Glomerular visceral epithelial cell (primary cell): ENCODE results near the gene EIF4G3.
"Not testable (repeated sequence)": the region's sequence is repeated elsewhere in the genome, so short reads cannot be mapped to it uniquely, and the experiment has no call there.

Experiments used
- DNase-seq: peaks from one replicate; pipeline ENCODE4 v3.0.0-alpha.2; 2016; ENCODE audit errors: extremely low spot score

Gene EIF4G3

DNA sequence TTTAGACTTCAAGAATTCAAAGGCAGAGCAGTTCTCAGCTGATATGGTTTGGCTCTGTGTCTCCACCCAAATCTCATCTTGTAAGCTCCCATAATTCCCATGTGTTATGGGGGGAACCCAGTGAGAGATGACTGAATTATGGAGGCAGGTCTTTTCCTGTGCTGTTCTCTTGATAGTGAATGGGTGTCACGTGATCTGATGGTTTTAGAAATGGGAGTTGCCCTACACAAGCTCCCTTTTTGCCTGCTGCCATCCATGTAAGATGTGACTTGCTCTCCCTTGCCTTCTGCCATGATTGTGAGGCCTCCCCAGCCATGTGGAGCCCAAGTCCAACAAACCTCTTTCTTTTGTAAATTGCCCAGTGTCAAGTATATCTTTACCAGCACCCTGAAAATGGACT, 146.5 kb downstream of the EIF4G3 start:
- no peak for DNase-seq

DNA sequence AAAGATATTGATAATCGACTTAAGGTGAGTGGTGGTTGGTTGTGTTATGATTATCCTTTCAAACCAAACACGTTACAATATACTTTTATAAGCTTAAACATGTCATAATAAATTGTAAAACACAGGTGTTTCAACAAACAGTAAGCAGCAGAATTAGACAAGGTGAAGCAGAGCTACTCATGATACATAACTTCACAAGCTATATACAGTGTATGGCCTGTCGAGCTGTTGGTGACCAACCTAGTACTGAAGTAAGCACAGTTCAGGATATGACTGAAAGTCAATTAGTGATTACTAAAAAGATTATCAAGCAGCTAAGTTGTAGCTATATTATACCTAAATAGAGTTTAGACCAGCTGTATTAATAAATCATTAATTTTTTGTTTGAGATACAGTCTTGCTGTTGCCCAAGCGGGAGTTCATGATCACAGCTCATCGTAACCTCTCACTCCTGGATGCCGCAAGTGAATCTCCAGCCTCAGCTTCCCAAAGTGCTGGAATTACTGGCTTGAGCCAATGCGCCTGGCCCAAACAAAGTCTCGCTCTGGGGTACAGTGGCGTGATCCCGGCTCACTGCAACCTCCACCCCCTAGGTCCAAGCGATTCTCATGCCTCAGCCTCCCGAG, 148.1 kb downstream of the EIF4G3 start:
- no peak for DNase-seq

DNA sequence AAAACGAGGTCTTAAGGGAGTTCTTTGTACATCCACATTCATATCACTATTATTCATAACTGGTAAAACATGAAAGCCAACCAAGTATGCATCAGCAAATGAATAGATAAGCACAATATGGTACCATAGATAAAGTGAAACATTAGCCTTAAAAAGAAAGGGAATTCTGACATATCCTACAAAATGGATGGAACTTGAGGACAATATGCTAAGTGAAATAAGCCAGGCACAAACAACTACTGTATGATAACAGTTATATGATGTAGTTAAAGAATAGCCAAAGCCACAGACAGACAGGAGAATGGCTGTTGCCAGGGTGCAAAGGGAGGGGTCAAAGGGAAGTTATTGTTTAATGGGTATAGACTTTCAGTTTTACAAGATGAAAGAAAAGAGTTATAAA, 148.9 kb downstream of the EIF4G3 start:
- DNase-seq: no peak

DNA sequence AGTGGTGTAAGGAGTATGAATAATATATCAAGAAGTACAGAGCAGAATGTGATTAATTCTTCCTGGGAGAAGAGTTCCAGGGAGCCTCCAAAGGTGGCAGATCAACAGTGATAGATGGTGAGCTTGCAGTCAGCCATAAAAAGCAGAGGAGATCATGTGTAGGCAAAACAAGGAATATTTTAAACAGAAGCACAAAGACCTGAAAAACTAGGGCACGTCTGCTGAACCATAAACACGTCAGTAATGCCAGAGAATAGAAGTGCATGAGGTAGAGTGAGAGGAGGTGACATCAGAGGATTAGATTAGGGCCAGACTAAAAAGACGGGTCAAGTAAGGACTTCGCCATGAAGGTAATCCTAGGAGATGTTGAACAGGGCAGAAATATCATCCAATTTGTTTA, 151.8 kb downstream of the EIF4G3 start:
- no peak for DNase-seq

DNA sequence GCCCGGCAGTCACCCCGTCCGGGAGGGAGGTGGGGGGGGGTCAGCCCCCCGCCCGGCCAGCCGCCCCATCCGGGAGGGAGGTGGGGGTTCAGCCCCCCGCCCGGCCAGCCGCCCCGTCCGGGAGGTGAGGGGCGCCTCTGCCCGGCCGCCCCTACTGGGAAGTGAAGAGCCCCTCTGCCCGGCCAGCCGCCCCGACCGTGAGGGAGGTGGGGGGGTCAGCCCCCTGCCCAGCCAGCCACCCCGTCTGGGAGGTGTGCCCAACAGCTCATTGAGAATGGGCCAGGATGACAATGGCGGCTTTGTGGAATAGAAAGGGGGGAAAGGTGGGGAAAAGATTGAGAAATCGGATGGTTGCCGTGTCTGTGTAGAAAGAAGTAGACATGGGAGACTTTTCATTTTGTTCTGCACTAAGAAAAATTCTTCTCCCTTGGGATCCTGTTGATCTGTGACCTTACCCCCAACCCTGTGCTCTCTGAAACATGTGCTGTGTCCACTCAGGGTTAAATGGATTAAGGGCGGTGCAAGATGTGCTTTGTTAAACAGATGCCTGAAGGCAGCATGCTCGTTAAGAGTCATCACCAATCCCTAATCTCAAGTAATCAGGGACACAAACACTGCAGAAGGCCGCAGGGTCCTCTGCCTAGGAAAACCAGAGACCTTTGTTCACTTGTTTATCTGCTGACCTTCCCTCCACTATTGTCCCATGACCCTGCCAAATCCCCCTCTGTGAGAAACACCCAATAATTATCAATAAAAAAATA, 152.4 kb downstream of the EIF4G3 start:
- not testable (repeated sequence) for DNase-seq

DNA sequence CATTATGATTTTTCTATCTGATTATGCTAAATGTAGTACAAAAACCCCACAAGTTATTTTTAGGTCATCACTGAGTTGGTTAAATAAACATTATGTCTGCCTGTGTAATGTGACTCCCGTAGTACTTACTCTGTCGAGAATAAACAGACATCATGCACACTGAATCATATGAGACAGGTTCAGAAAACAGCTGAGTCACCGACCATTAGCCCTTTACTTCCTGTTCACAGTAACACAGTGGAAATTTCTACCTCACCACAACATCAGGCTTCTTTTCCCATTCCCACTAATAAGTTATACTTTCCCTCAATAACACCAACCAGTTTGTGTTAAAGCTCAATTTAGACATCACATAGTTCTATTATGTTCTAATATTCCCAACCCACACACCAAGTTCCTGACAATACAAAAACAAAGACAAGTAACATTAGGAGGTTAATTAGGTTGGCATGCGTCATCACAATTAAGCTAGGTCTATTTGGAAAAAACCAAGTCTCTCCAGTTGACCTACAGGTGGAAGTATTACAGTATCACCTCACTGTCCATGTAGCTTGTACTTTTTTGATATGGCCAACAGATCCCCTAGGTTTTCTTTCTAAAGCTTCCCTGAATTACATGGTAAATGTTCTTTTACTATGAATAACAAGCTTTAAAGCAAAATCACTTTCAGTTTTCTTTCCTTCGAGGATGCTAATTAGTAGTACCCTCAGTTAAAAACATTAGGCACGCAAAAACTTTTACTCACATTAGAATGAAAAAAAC, 154.2 kb downstream of the EIF4G3 start:
- peak; percentile 93 for DNase-seq

DNA sequence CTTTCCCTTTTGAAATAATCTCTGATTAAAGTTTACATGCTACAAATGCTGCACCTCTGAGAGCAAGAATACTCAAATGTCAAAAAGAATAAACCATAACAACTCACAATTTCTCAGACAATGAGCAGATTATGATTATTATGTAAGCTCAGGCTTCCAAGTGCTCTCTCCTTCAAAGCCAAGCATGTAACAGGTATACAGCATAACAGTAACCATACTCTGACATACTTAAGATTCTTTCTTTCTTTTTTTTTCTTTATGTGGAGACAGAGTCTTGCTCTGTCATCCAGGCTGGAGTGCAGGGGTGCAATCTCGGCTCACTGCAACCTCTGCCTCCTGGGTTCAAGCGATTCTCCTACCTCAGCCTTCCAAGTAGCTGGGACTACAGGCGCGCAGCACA, 155.4 kb downstream of the EIF4G3 start:
- no peak for DNase-seq

DNA sequence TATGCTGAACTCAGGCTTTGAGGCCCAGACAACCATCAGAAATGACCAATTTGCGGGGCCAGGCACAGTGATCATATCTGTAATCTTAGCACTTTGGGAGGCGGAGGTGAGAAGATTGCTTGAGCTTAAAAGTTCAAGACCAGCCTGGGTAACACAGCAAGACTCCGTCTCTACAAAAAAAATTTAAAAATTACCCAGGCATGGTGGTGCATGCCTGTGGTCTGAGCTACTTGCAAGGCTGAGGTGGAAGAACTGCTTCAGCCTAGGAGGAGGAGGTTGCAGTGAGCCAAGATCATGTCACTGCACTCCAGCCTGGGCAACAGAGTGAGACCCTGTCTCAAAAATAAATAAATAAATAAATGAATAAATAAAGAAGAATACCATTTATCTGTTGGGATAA, 156.5 kb downstream of the EIF4G3 start:
- peak; percentile 18 for DNase-seq

DNA sequence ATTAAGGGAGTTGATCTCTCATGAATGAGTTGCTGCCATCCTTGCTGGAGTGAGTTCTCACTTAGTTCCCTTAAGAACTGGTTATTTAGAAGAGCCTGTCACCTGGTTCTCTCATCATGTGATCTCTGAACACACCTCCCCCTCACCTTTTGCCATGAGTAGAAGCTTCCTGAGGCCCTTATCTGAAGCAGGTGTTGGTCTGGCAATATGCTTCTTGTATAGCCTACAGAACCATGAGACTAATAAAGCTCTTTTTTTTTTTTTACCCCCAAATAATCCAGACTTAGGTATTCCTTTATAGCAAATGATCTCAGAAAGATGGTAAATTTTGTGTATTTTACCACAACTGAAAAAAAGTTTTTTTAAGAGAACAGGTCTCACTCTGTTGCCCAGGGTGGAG, 158.0 kb downstream of the EIF4G3 start:
- no peak for DNase-seq

DNA sequence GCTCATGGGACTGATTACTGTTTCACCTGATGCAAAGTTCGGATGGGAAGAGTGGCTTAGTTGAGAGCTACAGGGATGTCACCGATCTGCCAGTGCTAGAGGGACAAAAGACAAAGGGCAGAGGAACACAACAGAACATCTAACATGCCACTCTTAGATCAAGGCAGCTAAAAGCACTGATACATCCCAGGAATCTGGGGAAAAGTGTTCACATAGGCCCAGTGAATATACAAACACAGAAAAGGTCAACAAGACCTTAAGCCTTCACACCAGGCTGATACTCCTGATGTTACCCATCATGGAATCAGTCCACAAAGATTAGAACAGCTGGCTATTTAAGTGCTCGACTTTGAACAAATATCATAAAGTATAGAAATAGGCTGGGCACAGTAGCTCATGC, 163.2 kb downstream of the EIF4G3 start:
- no peak for DNase-seq

DNA sequence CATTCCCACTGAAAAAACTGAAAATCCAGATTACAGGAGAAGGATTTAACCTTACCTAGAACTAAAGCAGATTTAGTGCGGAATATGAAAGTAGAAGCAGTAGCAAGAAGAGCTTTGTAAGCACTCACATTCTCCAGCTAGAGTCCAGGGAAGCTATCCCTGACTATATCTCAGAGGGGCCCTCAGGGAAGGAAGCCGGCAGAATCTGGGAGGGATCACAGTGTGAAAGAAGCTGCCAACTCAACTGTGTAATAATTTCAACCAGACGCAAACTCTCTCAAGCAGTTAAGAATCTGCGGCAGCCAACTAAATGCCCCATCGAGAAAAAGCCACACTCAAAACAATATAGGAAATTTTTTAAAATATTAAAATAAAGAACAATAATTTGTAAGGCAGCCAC, 163.8 kb downstream of the EIF4G3 start:
- peak; percentile 55 for DNase-seq

DNA sequence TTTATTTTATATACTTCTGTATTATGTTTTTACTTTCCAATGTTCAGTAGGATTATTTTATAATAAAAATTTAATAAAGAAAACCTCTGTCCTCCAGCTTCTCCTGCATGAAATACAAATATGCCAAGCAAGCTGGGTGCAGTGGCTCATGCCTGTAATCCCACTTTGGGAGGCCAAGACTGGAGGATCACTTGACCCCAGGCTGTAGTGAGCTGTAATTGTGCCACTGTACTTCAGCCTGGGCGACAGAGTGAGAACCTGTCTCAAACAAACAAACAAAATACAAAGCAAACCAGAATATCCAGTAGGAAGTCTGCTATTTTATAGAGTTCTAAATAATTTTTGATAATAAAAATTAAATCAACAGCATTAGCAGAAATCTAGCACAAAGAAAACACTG, 168.8 kb downstream of the EIF4G3 start:
- no peak for DNase-seq

DNA sequence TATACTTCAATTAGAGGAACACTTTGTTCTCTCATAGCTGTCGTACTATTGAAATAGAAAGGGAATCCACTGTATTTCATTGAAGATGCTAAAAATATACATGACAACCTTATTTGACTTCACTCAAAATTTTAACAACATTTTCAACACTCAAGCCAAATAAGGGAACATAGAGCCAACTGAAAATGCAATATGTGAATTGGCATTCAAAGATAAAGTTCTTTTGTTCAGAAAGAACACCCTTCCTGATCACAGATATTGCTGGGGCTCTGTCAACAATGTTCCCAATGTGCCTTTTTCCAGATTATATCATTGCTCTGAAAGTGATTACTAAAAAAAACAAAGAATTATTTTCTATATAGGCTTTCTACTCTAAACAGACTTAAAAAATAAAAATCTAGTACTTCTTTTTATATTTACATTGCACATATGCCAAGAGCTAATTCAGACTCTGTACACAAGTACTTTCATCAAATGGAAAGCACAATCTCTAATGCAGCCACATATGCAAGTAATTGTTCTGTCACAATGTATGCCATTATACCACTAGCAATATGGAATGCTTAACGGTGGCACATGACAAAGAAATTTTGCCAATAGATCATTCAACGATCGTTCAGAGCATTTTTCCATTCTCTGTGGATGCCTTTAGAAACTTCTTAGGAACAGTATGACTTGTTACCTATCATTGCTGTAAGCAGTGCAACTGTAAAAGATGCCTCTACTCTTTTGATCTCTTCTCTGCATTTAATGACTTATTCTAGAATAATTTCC, 171.0 kb downstream of the EIF4G3 start:
- no peak for DNase-seq

DNA sequence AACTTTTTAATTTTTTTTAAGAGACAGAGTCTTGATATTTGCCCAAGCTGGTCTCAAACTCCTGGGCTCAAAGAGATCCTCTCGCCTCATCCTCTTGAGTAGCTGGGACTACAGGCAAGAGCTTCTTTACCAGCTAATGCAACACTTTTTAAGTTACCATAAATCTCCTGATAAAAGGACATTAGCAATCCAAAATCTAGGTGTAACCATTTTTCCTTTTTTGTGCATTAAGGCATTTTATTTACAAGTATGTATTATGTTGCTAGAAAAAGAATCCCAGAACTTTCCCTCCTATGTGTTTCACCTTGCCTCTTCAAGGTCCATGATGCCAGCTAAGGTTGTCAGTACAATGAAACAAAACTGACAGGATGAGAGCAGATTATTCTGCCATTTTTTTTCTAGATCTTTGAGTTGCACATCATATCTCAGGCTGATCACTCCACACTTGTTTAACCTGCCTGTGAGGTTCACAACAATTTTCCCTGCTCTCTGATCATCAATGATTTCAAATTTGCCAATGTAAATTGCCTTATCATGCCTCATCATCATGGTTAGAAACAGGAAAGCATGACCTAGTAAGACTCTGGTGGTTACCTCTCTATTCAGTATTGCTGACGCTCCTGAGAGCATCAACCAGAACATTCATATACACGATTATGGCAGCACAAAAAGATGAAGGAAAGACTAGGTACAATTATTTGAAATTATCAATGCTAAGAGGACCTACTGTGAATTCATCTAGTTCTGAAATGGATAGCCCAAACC, 173.2 kb downstream of the EIF4G3 start:
- no peak for DNase-seq

DNA sequence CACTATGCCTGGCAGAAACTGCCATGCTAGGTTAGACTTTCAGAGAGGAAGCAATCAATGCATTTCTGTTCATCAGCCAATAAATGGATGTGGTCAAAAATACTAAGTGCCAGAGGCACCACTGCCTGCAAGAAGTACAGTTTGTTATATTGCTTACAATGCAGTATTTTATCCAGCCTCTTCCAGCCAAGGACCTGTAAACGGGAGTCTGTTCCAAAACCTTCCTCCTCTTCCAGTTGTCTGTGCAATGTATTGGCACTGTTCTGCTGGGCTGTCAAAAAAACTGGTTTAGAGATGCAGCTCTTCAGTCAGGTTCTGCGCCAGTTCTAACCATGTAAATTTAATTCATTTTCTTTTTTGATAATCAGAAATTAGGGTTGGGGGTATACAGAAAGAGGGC, 175.7 kb downstream of the EIF4G3 start:
- no peak for DNase-seq

DNA sequence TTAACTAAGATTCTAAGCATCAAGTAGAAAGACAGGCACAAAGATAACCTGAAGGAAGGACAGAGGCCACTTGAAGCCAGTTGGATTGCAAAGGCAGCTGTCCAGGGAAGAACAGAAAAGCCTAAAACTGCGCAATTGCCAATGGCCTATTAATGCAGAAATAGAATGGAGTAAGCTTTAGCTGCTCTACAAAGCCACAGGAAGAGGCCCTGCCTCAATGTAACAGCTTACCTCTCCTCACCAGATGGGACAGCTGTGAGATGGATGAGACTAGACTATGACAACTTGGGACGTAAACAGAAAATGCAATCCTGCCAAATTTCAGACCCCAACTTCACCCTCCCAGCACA, 176.5 kb downstream of the EIF4G3 start:
- DNase-seq: no peak

DNA sequence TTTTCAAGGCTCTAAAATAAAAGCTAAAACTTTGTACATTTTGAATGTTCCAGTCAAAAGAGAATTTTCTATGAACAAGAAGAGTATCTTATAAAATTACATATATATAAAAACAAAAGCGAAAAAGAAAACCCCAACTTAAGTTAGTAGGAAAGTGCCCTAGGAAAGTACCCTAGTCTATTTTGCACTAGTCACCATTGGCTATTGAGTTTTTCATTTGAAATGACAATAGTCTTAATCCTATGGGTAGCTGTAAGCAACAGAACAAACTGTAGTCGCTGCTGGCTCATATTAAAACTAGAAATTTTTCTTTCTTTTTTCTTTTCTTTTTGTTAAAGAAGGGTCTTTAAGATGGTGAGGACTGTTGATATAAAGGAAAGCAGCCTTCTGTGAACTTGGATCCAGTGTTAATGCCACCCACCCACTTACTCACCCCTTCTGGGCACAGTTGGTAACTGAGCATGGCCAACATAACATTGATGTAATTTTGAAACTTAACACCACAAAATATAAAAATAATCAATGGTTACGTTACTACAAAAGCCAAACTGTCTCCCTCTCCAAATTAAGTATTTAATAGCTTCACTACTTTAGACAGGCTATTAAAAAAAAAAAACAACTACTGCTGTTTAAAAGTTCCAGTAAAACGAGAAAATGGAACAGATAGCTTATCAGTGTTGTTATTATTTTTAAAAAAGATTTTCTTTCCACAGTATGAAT, 177.0 kb downstream of the EIF4G3 start:
- no peak for DNase-seq

DNA sequence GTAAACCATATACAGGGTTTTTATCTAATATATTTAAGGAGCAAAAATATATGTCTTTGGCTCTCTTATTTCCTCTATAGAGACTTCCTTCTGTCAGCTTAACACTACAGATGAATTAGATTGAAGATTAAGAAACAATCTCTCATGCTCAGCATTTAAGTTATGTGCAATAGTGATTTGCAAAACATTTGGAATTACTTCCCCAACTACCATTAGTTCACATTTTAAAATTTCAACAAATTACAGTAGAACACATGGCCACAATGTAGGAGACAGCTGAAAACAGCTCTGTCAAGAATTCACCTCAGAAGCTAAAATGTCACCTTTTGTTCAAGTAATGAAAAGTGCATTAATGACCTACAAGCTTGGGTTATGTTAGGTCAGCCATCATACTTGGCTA, 177.9 kb downstream of the EIF4G3 start:
- DNase-seq: no peak

DNA sequence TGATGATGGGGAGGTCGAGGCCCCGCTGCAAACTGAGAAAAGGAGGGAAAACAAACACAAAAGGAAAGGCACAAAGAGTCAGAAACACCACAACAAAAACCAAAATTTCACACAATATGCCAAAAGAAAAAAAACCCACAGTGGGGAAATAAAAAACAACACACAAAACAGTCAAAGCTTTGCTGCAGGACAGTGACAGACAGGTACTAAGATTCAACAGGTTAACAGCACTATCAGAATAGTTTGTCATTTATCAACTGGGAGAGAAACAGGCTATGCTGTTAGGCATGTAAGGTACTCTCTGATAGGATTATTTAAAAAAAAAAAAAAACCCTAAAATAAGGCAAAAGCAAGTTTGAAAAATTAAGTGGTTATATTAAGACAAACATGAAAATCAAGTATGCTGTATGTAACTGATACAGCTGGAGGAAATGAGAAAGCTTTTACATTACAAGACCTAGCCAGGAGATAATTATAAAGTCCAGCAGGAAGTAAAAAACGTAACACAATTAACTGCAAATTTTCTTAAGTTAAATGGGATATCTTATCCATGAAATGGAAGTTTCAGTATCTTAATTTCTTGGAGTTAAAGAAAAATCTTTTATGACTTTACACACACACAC, 179.0 kb downstream of the EIF4G3 start:
- no peak for DNase-seq

DNA sequence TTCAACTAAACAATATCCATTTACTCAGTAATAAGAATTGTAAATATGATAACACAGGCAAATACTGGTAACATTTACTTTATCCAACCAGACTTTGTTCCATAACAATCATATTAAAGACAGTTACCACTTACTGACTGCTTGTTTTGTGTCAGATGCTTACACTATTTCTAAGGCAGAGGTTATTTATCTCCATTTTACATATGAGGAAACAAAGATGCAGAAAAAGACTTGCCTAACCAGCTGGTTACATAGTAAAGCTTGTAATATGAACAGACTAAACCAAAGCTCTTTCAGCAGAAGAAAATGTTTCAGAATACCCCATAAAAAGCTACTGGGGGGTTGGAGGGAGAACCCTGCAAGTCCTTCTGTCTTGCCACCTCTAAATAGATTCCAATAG, 180.1 kb downstream of the EIF4G3 start:
- no peak for DNase-seq
